Renal cortex interstitium (tissue), 15 donors: ENCODE data around the gene SLC25A31. TPM values are rescaled to one million over a fixed set of nuclear protein-coding genes. Genes with fewer than 3 reads are reported as not detected.

ENCODE experiments used
- DNase-seq, 11 donors: peaks; one replicate each; pipeline ENCODE4 v3.0.0-alpha.2; 2013; ENCODE audit warnings: low read depth in 9 of 11, low spot score in 4 of 11; ENCODE audit errors: extremely low read depth in 1 of 11
- long read RNA-seq, 16 experiments: transcript quantifications; one replicate each; lab custom pipeline, GENCODE V29; 2026
- polyA plus RNA-seq, 3 donors: library from polyadenylated mRNA; unstranded; fragments of 120-200 nt; gene quantifications; one replicate each; pipeline ENCODE4 v1.2.1, GENCODE V29; 2013; ENCODE audit not compliant: insufficient read length in 3 of 3

The SLC25A31 gene
- polyA plus RNA-seq, result under 1 TPM in 1 of 3 donors, not detected in 2; 0.09 TPM
- long read RNA-seq, donor 1, result 0 reads
- long read RNA-seq, donor 2, result 0 reads
- long read RNA-seq, donor 3, result 0 reads
- long read RNA-seq, donor 4, result 0 reads
- long read RNA-seq, donor 5, result 0 reads
- long read RNA-seq, donor 6, result 0 reads
- long read RNA-seq, donor 7, result 0 reads
- long read RNA-seq, donor 8, result 0 reads
- long read RNA-seq, donor 9, result 0 reads
- long read RNA-seq, donor 10, result 0 reads
- long read RNA-seq, donor 11, result 0 reads
- long read RNA-seq, donor 12, result 0 reads
- long read RNA-seq, donor 13, result 0 reads
- long read RNA-seq, donor 14, result 0 reads
- long read RNA-seq, donor 15, result 0 reads
- long read RNA-seq, donor 16, result 0 reads

DNA sequence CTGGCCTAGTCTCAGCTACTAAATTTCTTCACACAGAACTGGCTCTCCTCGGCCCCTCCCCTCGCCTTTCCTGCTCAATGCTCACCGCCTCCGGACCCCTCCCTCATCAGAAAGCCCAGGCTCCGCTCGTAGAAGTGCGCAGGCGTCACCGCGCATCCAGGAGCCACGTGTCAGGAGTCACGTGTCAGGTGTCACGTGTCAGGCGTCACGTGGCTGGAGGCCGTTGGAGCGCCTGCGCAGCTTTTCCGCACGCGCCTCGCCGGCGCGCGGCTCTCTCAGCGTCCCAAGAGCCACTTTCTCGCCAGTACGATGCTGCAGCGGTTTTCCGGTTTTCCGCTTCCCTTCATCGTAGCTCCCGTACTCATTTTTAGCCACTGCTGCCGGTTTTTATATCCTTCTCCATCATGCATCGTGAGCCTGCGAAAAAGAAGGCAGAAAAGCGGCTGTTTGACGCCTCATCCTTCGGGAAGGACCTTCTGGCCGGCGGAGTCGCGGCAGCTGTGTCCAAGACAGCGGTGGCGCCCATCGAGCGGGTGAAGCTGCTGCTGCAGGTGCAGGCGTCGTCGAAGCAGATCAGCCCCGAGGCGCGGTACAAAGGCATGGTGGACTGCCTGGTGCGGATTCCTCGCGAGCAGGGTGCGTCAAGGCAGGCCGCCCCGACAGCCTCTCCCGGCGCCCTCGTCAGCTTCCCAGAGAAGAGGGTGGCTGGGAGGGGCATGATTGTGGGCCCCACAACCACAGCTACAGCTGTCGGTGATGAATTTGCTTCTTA, at the start of gene SLC25A31:
Gene SLC25A31 (plus strand): TSS at position 259 of the 772 bp plus-strand sequence. CDS start 146 bp downstream, at position 405.
- no peak for DNase-seq

DNA sequence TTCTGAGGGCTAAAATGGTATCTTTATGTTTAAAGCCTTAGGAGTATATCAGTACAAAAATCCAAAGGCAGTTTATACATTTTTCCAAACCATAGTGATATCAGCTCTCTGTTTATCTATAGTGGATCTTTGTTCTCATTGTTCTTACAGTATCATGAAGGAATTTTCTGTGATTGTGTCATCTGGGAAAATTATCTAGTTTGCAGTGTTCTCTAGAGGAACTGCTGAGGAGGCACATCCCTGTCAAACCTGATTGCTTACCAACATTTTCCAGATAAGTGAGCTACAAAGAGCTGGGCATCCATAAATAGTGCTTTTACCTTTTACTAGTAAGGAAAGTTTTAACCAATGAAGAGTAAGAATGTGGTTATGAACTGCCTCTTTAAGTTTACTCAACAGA, 44.9 kb upstream of the SLC25A31 start:
- no peak for DNase-seq

DNA sequence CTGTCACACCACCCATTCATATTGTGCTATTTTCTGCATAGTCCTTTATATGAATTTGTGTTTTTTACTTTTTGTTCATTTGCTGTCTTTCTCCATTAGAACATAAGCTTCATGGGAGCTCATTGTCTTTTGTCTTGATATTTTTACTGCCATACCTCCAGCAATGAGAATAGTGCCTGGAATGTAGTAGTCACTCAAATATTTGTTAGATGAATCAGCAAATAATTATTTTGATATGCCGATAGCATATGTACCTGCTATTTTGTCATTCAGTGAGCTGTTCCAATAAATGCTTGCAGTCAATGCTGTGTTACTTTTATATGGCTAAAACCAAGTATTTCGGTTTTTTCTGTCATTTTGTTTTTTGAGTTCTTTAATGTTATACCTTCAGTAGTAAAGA, 43.5 kb upstream of the SLC25A31 start:
- DNase-seq, result no peak

DNA sequence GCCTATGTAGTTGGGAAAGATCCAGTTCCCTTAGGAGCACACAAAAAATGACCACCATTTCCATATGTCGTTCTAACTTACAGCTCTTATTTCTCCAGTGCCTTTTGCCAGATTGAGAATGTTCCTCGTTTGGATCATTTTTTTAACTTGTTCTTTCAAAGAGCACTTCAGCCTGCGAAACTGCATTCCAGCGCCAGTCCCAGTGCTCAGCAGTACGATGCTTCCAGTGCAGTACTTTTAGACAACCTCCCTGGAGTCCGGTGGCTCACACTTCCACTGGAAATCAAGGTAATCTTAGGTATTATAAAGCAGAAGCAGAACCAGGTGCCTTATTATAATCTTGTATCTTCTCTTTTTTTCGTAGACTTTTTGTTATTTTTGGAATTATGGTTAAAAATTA, 42.6 kb upstream of the SLC25A31 start:
- no peak for DNase-seq

DNA sequence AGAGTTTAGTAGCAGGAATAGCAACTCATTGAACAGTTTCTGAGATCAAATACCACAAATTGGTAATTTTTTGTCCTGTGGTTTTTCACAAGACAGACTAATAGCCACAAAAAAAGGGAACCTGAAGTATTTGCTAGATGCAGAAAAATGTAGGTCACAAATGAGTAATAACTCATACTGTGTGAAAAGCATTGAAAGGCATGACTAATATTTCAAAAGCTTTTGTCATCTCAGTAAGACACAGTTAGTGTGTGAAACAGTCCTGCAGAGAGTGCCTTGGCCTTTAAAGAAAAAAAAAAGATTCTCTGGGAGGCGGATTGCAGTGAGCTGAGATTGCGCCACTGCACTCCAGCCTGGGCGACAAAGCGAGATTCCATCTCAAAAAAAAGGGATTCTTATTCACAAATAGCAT, 31.4 kb upstream of the SLC25A31 start:
- no peak for DNase-seq

DNA sequence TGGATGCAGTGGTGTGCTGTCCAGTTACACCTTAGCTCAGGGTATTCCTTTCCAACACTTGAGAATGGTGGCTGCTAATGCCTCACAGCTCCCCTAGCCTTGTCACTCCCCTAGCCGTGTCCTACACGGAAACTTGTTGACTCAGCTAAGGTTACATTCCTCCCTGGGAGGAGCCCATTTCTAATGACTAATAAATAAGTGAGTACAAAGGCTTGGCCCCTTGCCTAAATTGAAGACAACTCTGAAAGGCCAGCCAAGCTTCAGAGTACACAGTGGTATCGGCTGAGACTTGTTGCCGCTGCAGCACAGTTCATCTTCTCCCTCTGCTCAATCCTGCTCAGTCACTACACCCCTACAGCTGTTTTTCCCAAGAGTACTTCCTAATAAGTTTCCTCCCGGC, 21.2 kb upstream of the SLC25A31 start:
- DNase-seq, result peak in 10 of 11 donors; percentile 2 to 48 (median 12)

DNA sequence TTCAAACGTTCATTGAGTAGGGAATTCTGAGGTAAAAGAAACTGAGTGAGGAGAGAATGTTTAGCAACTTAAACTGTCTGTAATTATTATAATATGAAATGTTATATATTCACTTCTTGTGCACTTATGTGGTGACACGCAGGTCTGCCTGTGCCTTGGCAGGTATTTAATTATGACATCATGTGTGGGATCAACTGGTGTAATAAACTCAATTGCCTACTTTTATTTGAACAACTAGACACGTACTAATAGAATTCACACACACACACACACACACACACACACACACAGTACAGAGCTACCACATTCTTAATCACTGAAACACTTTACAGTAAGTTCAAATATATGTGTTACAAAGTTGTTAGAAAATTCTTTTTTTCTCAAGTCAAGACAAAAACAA, 20.7 kb upstream of the SLC25A31 start:
- no peak for DNase-seq

DNA sequence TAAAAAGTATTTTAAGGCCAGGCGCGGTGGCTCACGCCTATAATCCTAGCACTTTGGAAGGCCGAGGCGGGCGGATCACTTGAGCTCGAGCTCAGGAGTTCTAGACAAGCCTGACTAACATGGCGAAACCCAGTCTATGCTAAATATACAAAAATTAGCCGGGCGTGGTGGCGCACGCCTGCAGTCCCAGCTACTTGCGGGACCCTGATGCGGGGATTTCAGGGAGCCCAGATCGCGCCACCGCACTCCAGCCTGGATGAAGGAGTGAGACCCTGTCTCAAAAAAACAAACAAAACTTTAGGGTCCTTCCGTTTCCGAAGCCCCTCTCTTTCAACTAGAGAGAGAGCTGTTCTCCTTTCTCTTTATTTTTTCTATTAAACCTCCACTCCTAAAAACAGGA, 1.2 kb downstream of the SLC25A31 start:
- no peak for DNase-seq

DNA sequence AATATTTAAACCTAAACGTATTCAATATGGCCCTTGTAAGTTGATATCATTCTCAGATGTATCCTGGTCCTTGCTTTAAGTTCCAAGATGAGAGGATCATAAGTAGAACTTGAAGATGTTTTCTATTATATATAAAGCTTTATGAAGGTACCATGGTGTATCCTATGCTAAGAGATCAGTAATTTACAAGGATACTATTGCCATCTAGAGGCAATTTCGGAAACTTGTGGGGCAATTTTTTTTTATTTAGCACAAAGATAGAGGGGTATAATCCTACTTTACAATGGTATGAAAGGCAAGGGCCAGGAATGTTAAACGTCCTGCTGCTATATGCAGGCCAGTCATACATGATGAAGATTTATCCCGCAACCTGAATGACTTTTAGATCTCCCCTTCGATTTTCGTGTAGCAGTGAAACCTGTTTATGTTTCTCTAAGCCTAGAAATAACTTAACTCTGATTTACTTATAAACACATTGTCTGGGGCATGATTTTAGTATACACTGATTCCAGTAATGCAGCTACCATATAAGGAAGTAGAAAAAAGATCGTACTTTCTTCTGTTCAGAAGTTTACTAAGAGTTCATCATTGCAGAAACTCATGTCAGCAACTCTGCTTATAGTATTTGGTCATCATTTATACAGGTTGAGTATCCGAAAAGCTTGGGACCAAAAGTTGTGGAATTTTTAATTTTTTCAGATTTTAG, 2.6 kb downstream of the SLC25A31 start:
- peak in 9 of 11 donors; percentile 6 to 47 (median 11) for DNase-seq

DNA sequence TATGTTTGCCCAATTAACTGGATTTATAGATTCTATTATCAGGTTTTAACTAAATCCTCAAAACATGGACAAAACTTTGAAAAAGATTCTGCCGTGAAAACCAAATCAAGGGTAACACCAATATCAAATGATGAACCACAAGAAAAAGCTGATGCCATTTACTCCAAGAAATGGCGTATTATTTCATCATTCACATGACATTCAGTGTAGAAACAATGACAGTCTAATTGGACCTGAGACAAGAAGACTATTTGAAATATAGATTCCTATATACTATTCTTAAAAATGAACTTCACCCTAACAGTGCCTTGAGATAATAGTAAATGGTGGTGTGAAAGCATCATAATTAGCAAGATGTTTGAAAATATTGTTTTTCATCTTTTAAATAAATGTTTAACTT, 4.8 kb downstream of the SLC25A31 start:
- no peak for DNase-seq

DNA sequence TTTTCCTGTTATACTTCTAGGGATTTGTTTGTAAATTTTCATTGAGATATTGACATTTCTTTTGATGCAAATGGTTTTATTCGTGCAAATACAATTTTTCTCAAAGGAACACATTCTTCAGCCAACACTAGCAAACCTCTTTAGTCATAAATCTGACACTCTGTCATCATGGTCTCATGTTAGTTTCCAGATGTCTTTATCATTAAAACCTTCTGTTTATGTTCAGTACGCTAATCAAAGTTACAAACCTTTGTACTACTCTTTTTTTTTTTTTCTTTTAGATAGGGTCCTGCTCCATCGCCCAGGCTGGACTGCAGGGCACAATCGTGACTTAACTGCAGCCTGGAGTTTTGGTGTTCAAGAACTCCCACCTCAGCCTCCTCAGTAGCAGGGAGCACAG, 7.1 kb downstream of the SLC25A31 start:
- no peak for DNase-seq

DNA sequence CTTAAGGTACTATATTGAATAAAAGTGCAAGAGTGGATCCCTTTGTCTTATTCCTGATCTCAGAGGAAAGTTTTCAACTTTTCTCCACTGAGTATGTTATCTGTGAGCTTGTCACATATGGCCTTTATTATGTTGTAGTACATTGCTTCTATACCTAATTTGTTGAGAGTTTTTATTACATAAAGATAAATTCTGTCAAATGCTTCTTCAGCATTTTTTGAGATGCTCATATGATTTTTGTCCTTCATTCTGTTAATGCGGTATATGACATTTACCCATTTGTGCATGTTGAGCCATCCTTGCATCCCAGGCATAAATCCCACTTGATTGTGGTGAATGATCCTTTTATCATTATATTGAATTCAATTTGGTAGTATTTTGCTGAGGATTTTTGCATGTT, 11.0 kb downstream of the SLC25A31 start:
- DNase-seq, result no peak

DNA sequence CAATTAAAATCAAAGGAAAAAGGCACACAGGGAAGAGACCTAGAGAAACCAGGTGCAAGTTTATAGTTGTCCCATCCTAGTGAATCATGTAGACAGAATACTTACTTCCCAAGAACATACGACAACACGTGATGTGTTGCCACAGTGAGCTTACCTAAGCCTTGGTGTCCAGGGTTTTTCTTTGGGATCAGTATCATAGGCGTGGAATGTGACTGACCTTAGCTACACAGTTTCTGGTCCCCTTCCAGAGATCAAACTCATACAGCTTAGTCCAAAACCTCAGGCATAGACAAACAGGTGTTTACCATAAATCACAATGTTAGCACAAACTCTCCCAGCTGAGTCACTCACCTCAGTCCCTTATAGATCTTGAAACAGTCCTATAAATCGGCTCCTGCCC, 17.7 kb downstream of the SLC25A31 start:
- no peak for DNase-seq

DNA sequence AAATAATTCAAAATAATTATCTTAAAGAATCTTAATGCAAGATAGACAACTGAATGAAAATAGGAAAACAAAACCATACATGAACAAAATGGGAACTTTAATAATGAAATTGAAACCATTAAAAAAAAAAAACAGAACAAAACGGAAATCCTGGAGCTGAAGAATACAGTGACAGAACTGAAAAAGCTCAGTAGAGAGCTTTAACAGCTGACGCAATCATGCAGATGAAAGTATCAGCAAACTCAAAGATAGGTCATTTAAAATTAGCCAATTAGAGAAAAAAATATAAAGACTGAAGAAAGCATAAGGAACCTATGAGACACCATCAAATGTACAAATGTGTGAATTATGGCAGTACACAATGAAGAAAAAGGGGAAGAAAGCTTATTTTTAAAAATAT, 18.8 kb downstream of the SLC25A31 start:
- DNase-seq, result no peak

DNA sequence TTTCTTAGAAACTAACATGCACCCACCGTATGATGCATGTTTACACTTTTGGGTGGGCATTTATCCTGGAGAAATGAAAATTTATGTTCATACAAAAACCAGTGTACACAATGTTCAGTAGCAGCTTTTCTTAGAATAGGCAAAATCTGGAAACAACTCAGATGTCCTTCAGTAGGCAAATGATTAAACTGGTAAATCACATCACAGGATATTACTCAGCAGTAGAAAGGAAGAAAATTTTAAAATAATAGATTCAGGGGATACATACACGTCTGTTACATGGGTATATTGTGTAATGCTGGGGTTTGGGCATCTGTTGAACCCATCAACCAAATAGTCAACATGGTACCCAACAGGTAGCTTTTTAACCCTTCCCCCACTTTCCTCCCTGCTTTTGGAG, 26.7 kb downstream of the SLC25A31 start:
- no peak for DNase-seq

DNA sequence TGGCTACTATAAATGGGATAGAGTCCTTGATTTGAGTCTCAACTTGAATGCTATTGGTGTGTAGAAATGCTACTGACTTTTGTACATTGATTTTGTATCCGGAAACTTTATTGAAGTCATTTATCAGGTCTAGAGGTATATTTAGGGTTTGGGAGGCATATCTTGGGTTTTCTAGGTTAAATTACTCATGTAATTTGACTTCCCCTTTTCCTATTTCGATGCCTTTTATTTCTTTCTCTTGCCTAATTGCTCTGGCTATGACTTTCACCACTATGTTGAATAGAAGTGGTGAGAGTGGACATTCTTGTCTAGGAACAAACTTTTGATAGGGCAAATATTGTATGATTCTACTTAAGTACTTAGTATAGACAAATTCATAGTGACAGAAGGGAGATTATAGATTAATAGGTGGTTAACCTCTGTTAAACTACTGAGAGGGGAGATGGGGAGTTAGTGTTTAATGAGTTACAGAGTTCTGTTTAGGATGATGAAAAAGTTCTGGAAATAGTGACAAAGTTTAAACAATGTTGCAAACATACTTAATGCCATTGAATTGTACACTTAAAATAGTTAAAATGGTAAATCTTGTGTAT, 29.1 kb downstream of the SLC25A31 start:
- DNase-seq, result no peak

DNA sequence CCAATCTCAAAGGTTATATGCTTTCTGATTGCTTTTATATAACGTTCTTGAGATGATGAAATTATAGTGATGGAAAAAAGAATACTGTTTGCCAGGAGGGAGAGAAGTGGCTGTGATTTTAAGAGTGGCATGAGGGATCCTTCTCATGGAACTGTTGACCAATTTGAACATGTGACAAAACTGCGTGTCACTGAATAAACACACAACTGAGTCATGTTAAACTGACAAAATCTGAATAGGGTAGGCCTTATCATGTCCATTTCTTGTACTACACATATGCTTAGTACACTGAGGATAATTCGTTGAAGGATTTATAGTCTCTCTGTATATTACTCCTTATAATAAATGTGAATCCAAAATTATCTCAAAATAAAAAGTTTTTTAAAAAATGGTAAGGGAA, 29.7 kb downstream of the SLC25A31 start:
- DNase-seq, result no peak

DNA sequence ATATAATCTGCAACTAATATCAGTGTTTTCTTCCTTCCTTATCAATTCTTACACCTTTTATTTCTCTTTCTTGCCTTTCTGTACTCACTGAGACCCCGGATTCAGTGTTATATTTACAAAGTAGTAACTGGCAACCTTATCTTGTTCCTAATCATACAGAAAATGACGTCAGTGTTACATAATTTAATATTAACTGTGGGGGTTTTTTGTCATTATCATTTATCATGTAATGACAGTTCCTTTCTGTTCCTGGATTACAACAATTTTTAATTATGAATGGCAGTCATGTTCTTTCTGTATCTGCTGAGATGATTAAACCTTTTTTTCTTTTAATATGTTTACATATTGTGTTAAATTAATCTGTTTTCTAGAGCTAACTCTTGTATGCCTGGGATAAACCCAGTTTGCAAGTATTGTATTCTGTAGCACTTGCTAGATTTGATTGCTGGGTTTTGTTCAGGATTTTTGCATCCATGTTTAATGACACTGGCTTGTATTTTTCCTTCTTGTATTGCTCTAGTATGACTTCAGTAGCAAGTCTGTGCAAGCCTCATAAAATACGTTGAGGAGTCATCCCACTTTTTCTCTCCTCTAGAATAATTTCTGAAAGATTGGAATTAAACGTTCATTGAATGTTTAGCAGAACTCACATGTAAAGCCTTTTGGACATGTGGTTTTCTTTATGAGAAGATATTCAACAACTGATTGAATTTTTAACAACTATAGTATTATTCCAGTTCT, 41.5 kb downstream of the SLC25A31 start:
- no peak for DNase-seq
